ENCODE results near the gene TRIM8. TPM values are rescaled to one million over a fixed set of nuclear protein-coding genes. Genes with fewer than 3 reads are reported as not detected.
A peak's percentile ranks its signal among the peaks of the same experiment; 100 is the strongest.

TRIM8 gene
- total and polyA plus RNA-seq, 9 of the 15 experiments (the other 6 are each of a cell fraction or from before 2014, with no cell fraction given) = 1.7 to 26.0 (median 9.1) TPM

- TF ChIP-seq ZBTB1 (CRISPR knock-in tag; IDR thresholded peaks at IDR 0.05; ENCODE audit: borderline replicate concordance, low read depth) (0 out of 2 replicates have a peak, but pooled peaks have one; percentile 16), ZNF444 (CRISPR knock-in tag; IDR thresholded peaks at IDR 0.05) (no peak), FOXJ2 (tag; IDR thresholded peaks at IDR 0.05) (peak; percentile 7; the same call in 1 of the 2 replicates), XRCC5 (IDR thresholded peaks at IDR 0.05; ENCODE audit: low read depth, low read length) (no peak), GATAD2A (IDR thresholded peaks at IDR 0.05) (no peak), ZNF324 (CRISPR knock-in tag; IDR thresholded peaks at IDR 0.05) (no peak), TOE1 (IDR thresholded peaks at IDR 0.05; ENCODE audit: borderline replicate concordance) (no peak), TOE1 (CRISPR knock-in tag; IDR thresholded peaks at IDR 0.05; ENCODE audit: borderline replicate concordance, low read depth) (0 out of 2 replicates have a peak, but pooled peaks have one; percentile 25), CBX3 (IDR thresholded peaks at IDR 0.05; ENCODE audit: borderline replicate concordance in 1 of 2, low read length in 2 of 2) (0 out of 3 replicates have a peak, but pooled peaks of 1 of the 2 experiments have one; percentile 49), PHF8 (IDR thresholded peaks at IDR 0.05; ENCODE audit: borderline replicate concordance, low read length) (peak; percentile 9; the same call in 1 of the 2 replicates), POLR2H (tag; IDR thresholded peaks at IDR 0.05; ENCODE audit: low read depth) (no peak), EGR1 (conservative IDR thresholded peaks at IDR 0.05) (no peak), ZBTB9 (CRISPR knock-in tag; IDR thresholded peaks at IDR 0.05) (peak; percentile 22; the same call in 1 of the 2 replicates), KDM2B (CRISPR knock-in tag; IDR thresholded peaks at IDR 0.05) (no peak), MTF1 (CRISPR knock-in tag; IDR thresholded peaks at IDR 0.05; ENCODE audit: borderline replicate concordance) (no peak), U2AF1 (optimal IDR thresholded peaks at IDR 0.05; ENCODE audit: low read depth, low read length) (no peak)
- TF ChIP-seq, protein P1, sequence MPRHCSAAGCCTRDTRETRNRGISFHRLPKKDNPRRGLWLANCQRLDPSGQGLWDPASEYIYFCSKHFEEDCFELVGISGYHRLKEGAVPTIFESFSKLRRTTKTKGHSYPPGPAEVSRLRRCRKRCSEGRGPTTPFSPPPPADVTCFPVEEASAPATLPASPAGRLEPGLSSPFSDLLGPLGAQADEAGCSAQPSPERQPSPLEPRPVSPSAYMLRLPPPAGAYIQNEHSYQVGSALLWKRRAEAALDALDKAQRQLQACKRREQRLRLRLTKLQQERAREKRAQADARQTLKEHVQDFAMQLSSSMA (CRISPR knock-in tag; IDR thresholded peaks at IDR 0.05) = 0 out of 2 replicates have a peak, but pooled peaks have one; percentile 12
- TF ChIP-seq, protein P2, sequence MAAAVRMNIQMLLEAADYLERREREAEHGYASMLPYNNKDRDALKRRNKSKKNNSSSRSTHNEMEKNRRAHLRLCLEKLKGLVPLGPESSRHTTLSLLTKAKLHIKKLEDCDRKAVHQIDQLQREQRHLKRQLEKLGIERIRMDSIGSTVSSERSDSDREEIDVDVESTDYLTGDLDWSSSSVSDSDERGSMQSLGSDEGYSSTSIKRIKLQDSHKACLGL (CRISPR knock-in tag; IDR thresholded peaks at IDR 0.05; ENCODE audit: borderline replicate concordance, poor library complexity, severe bottlenecking) = peak; percentile 15
- TF ChIP-seq, protein P3, sequence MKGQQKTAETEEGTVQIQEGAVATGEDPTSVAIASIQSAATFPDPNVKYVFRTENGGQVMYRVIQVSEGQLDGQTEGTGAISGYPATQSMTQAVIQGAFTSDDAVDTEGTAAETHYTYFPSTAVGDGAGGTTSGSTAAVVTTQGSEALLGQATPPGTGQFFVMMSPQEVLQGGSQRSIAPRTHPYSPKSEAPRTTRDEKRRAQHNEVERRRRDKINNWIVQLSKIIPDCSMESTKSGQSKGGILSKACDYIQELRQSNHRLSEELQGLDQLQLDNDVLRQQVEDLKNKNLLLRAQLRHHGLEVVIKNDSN (CRISPR knock-in tag; IDR thresholded peaks at IDR 0.05) = peak; percentile 58
- TF ChIP-seq, protein P4, sequence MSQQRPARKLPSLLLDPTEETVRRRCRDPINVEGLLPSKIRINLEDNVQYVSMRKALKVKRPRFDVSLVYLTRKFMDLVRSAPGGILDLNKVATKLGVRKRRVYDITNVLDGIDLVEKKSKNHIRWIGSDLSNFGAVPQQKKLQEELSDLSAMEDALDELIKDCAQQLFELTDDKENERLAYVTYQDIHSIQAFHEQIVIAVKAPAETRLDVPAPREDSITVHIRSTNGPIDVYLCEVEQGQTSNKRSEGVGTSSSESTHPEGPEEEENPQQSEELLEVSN (IDR thresholded peaks at IDR 0.05; ENCODE audit: borderline replicate concordance in 1 of 2, extremely low read depth in 1 of 2, insufficient read depth in 1 of 2, insufficient read length in 1 of 2, low read depth in 1 of 2, low read length in 1 of 2, poor library complexity in 1 of 2, severe bottlenecking in 1 of 2) = peak; percentile 86 to 92
Measured at GRCh38 chr10:102644646-102645387, 538 bp downstream of the TRIM8 start (continued).
